PC-9 (cell line): ENCODE data around the gene BBS9. TPM values are rescaled to one million over a fixed set of nuclear protein-coding genes. Genes with fewer than 3 reads are reported as not detected.

Experiments
- BruUV-seq: library from RNA; stranded (reverse); fragments of 400-500 nt; replicated peaks from 2 replicates; lab custom pipeline; 2021; lab: Mats Ljungman, UMichigan
- CTCF ChIA-PET: fragments of 300-600 bp; sonication (Branson Sonifier 250); formaldehyde crosslinking; loops from one replicate; lab custom pipeline; 2022; ENCODE audit warnings: antibody characterized with exemption; lab: Charles Lee
- POLR2A ChIA-PET: fragments of 300-600 bp; sonication (Branson Sonifier 250); formaldehyde crosslinking; loops from one replicate; lab custom pipeline; 2022; ENCODE audit warnings: antibody characterized with exemption; ENCODE audit not compliant: unreplicated experiment; lab: Charles Lee
- DNase-seq, 2 experiments: peaks; one replicate each; pipeline versions ENCODE4 v3.0.0 to v3.0.0-alpha.2; 2015 to 2022; ENCODE audit warnings: mixed read lengths in 1 of 2
- H2AFZ ChIP-seq: fragments of 200-600 bp; sonication (generic); 2 replicates; pipeline ENCODE4 v1.8.1; 2017; ENCODE audit warnings: antibody characterized with exemption
- H3F3A ChIP-seq: fragments of 200-600 bp; sonication (generic); 2 replicates; pipeline ENCODE4 v1.8.1; 2017; ENCODE audit warnings: antibody characterized with exemption, mild to moderate bottlenecking, low read depth; ENCODE audit not compliant: insufficient read depth
- H3K27ac ChIP-seq: fragments of 200-600 bp; sonication (generic); 2 replicates; pipeline ENCODE4 v1.6.1; 2016; ENCODE audit warnings: mixed run types
- H3K27me3 ChIP-seq: fragments of 200-600 bp; sonication (generic); 2 replicates; pipeline ENCODE4 v1.6.1; 2016; ENCODE audit warnings: low read depth, mixed run types; ENCODE audit not compliant: insufficient read depth
- H3K36me3 ChIP-seq: fragments of 200-600 bp; sonication (generic); 2 replicates; pipeline ENCODE4 v1.6.1; 2016; ENCODE audit warnings: low read depth, mixed run types
- H3K4me1 ChIP-seq: fragments of 200-600 bp; sonication (generic); replicated peaks from 2 replicates; pipeline ENCODE4 v1.6.1; 2016; ENCODE audit warnings: mixed run types; ENCODE audit not compliant: insufficient read depth
- H3K4me2 ChIP-seq: fragments of 200-600 bp; sonication (generic); 2 replicates; pipeline ENCODE4 v1.6.1; 2017; ENCODE audit warnings: mixed run types
- H3K4me3 ChIP-seq: fragments of 200-600 bp; sonication (generic); 2 replicates; pipeline ENCODE4 v1.6.1; 2016; ENCODE audit warnings: mixed run types
- H3K79me2 ChIP-seq: fragments of 200-600 bp; sonication (generic); 2 replicates; pipeline ENCODE4 v1.6.1; 2017; ENCODE audit warnings: low read depth, mixed run types
- H3K9me2 ChIP-seq: fragments of 200-600 bp; sonication (generic); 2 replicates; pipeline ENCODE4 v1.8.1; 2017; ENCODE audit warnings: mild to moderate bottlenecking; ENCODE audit not compliant: insufficient read depth
- H3K9me3 ChIP-seq: fragments of 200-600 bp; sonication (generic); 2 replicates; pipeline ENCODE4 v1.8.1; 2016; ENCODE audit warnings: low read depth; ENCODE audit not compliant: insufficient read depth
- H4K20me1 ChIP-seq: fragments of 200-600 bp; sonication (generic); 2 replicates; pipeline ENCODE4 v1.8.1; 2017; ENCODE audit not compliant: insufficient read depth
- CTCF ChIP-seq: fragments of 200-600 bp; sonication (generic); conservative IDR thresholded peaks from 2 replicates; pipeline ENCODE4 v1.6.1; 2017; ENCODE audit warnings: mixed run types, antibody characterized with exemption, mild to moderate bottlenecking, moderate library complexity
- EZH2 ChIP-seq: fragments of 200-600 bp; sonication (generic); IDR thresholded peaks from 2 replicates; pipeline ENCODE4 v1.8.0; 2017; ENCODE audit warnings: antibody characterized with exemption, low read depth
- intact Hi-C: fragments of 100-400 bp; cut with micrococcal nuclease; formaldehyde crosslinking; loops from one replicate; pipeline ENCODE4 v1.10.0; 2022; ENCODE audit not compliant: unreplicated experiment
- total RNA-seq: library from RNA; stranded (reverse); gene quantifications from 2 replicates; pipeline ENCODE4 v1.2.3, GENCODE V29; 2021

Gene BBS9
- total RNA-seq, 1 experiment from 2014 or later, result 12.4 TPM

- no peaks in the 10 kb centered on the region for H3K36me3 ChIP-seq
- H2AFZ ChIP-seq, result no peak overlapping the region
- H3F3A ChIP-seq, result no peaks in the 10 kb centered on the region
- no peaks in the 10 kb centered on the region for H3K27me3 ChIP-seq
- no peaks in the 10 kb centered on the region for H3K79me2 ChIP-seq
- no peak overlapping the region for H3K27ac ChIP-seq
- no TSS peak for BruUV-seq
- H4K20me1 ChIP-seq, result 0 out of 2 replicates have a peak, but pooled peaks cover 3% of the 10 kb centered on the region
- H3K4me3 ChIP-seq, result no peak overlapping the region
- POLR2A ChIA-PET, result no interaction called here
- no peaks in the 10 kb centered on the region for H3K4me1 ChIP-seq
- H3K9me3 ChIP-seq, result no peaks in the 10 kb centered on the region
- DNase-seq, result no peak
- TF ChIP-seq CTCF (no peak), EZH2 (no peak)
- CTCF ChIA-PET, result no interaction called here
- intact Hi-C loops, result no loop called here
- no peak overlapping the region for H3K4me2 ChIP-seq
- H3K9me2 ChIP-seq, result 0 out of 2 replicates have a peak, but pooled peaks cover 4% of the 10 kb centered on the region
These were observed 198.1 kb downstream of the BBS9 start for GRCh38 chr7:33327427-33327826.

- no peaks in the 10 kb centered on the region for H3K36me3 ChIP-seq
- H3K4me3 ChIP-seq, result no peak overlapping the region
- no peak overlapping the region for H3K27ac ChIP-seq
- H3K4me1 ChIP-seq, result no peaks in the 10 kb centered on the region
- no peaks in the 10 kb centered on the region for H3K79me2 ChIP-seq
- TF ChIP-seq EZH2 (no peak), CTCF (peak; percentile 62)
- intact Hi-C loops, result loop anchor here (2.0 to 10.0 kb wide), 2 partner anchors 420 to 598 kb away; no protein-coding TSS in a partner anchor
- no peaks in the 10 kb centered on the region for H3K27me3 ChIP-seq
- H3F3A ChIP-seq, result no peaks in the 10 kb centered on the region
- no peaks in the 10 kb centered on the region for H4K20me1 ChIP-seq
- ChIA-PET CTCF (interaction anchor here (0.6 kb wide), 1 partner anchor 79 kb away, joined by 9 read pairs; no protein-coding TSS in a partner anchor), POLR2A (no interaction called here)
- no peak overlapping the region for H3K4me2 ChIP-seq
- no peak for DNase-seq
- no peaks in the 10 kb centered on the region for H3K9me3 ChIP-seq
- H3K9me2 ChIP-seq, result no peaks in the 10 kb centered on the region
- H2AFZ ChIP-seq, result no peak overlapping the region
- BruUV-seq, result no TSS peak
These were observed 205.0 kb downstream of the BBS9 start for GRCh38 chr7:33334349-33334748.

- H2AFZ ChIP-seq, result no peak overlapping the region
- no peak overlapping the region for H3K4me2 ChIP-seq
- TF ChIP-seq EZH2 (no peak), CTCF (no peak)
- no peaks in the 10 kb centered on the region for H3K36me3 ChIP-seq
- H3K79me2 ChIP-seq, result no peaks in the 10 kb centered on the region
- CTCF ChIA-PET, result no interaction called here
- BruUV-seq, result no TSS peak
- no peaks in the 10 kb centered on the region for H3K9me2 ChIP-seq
- H3K9me3 ChIP-seq, result no peaks in the 10 kb centered on the region
- intact Hi-C loops, result loop anchor here (10.0 kb wide), 1 partner anchor 418 kb away; no protein-coding TSS in a partner anchor
- H3K4me3 ChIP-seq, result no peak overlapping the region
- H3F3A ChIP-seq, result no peaks in the 10 kb centered on the region
- H3K4me1 ChIP-seq, result no peaks in the 10 kb centered on the region
- DNase-seq, result no peak
- no peaks in the 10 kb centered on the region for H4K20me1 ChIP-seq
- no peaks in the 10 kb centered on the region for H3K27me3 ChIP-seq
- no peak overlapping the region for H3K27ac ChIP-seq
- POLR2A ChIA-PET, result no interaction called here
These were observed 207.5 kb downstream of the BBS9 start for GRCh38 chr7:33336820-33337219.
